GOT3 (cell line): ENCODE results near the gene POU5F1.
"Not testable (repeated sequence)": the region's sequence is repeated elsewhere in the genome, so short reads cannot be mapped to it uniquely, and the experiment has no call there.

Experiments
- DNase-seq: peaks from one replicate; lab custom pipeline; 2025; ENCODE audit warnings: mixed read lengths; lab: John Stamatoyannopoulos, UW

Gene POU5F1

GRCh38 chr6:31170600-31170881, at the start of gene POU5F1:
POU5F1 (minus strand) TSS chr6:31170682; CDS start chr6:31170620, 62 bp downstream.
- DNase-seq, result no peak

DNA sequence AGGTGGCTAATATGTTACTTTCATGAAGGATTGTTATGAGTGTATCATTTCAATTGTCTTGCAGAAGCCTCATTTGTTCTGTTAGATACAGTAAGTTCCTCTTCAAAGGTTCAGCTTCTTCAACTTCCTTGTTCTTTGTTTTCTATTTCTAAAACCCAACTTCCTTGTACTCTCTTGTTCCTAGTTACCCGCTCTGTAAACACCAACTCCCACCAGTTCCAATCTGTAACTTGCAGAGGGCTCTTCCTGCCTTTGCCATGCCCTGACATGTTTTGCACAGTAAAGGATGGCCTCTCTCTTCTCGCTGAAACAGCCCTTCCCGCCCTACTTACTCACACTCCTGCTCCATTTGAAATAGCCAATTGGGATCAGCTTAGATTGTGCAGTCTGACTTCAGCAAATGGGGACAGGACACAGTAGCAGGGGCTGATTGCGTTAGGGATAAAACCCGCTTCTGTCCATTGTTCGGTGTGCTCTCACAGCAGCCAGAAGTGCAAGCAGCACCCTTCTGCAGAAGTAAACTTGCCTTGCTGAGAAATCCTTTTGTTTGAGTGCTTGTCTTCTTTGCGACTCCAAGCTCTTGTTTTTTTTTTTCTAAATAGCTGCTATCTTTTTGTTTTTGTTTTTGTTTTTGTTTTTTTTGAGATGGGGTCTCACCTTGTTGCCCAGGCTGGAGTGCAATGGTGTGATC, 45.9 kb upstream of the POU5F1 start:
- DNase-seq, result no peak

DNA sequence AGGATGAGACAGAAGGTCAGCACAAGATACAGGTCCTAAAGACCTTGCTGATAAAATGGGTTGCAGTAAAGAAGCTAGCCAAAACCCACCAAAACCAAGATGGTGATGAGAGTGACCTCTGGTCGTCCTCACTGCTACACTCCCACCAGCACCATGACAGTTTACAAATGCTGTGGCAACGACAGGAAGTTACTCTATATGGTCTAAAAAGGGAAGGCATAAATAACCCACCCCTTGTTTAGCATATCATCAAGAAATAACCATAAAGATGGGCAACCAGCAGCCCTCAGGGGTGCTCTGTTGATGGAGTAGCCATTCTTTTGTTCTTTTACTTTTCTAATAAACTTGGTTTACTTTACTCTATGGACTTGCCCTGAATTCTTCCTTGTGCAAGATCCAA, 44.7 kb upstream of the POU5F1 start:
- not testable (repeated sequence) for DNase-seq

GRCh38 chr6:31214516-31214915, 44.0 kb upstream of the POU5F1 start:
- DNase-seq, result no peak

- DNase-seq, result no peak
Measured at GRCh38 chr6:31210741-31211532, 40.5 kb upstream of the POU5F1 start.

GRCh38 chr6:31210123-31210522, 39.6 kb upstream of the POU5F1 start:
- DNase-seq, result no peak

DNA sequence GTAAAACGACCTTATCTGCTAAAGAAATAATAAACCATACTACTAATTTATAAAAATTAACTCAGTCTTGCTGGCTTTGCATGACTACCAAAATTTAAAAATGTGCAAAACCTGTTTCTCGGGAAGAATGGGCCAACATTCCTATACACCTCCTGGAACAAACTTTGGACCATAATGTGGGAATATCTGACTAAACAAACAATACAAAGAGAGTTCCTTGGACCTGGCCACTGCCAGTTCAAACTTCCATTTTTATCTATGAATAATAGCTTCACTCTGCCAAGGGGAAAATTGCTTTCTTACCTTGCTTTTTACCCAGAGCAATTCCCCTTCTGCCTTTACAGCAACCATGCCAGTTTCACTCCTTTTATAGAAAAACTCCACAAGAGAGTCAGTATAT, 38.7 kb upstream of the POU5F1 start:
- DNase-seq, result no peak

GRCh38 chr6:31208506-31208905, 38.0 kb upstream of the POU5F1 start:
- no peak for DNase-seq

GRCh38 chr6:31205638-31206037, 35.2 kb upstream of the POU5F1 start:
- no peak for DNase-seq

DNA sequence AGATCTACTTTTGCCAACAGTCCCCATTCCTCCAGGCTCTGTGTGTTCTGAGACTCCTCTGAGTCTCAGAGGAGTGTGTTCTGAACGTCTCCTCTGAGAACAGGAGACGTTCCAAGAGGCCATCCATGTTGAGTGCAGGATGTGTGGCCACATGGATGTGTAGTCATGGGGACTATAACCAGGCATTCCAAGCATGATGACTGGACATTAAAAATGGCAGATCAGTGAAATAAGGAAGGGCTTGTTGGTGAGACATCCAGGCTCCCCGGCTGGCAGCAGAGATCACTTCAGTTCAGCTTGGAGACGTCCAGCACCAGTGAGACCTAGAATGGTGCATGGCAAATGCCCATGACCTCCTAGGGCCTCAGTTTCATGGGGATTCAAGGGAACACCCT, 34.3 kb upstream of the POU5F1 start:
- DNase-seq, result no peak

DNA sequence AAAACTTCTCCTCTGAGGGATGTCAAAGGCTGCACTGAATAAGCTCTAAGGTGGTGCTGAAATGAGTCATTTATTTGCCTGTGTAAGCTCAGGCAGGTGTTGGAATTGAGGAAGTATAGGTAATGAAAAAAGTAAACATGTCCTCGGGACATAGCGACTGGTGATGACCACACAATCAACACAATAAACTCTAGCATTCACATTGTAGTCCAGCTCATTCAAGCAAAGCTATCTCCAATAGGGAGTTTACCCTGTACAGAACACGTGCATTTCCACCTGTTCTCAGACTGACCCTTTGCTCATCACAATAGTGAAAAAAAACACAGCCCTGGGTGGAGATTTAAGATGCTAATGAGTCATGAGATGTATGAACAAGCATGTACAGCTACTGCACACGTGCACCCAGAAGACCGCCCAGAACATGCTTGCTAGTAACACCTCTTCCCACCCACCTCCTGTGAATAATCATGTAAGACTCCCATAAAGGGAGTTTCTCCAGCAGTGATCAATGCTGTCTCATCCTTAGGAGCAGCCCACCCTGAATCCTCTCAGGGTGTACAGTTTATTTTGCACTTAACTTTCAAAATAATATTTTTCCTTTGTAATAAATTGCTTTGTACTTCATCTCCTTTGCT, 33.0 kb upstream of the POU5F1 start:
- DNase-seq, result no peak

GRCh38 chr6:31202259-31203166, 32.0 kb upstream of the POU5F1 start:
- no peak for DNase-seq

DNA sequence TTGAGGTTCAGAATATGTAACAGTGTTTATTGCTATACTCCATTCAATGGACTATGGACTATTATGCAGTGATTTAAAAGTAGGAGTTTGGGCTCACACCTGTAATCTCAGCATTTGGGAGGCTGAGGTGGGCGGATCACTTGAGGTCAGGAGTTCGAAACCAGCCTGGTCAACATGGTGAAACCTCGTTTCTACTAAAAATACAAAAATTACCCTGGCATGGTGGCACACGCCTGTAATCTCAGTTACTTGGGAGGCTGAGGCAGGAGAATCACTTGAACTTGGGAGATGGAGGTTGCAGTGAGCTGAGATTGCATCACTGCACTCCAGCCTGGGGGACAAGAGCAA, 28.6 kb upstream of the POU5F1 start:
- DNase-seq, result not testable (repeated sequence)

DNA sequence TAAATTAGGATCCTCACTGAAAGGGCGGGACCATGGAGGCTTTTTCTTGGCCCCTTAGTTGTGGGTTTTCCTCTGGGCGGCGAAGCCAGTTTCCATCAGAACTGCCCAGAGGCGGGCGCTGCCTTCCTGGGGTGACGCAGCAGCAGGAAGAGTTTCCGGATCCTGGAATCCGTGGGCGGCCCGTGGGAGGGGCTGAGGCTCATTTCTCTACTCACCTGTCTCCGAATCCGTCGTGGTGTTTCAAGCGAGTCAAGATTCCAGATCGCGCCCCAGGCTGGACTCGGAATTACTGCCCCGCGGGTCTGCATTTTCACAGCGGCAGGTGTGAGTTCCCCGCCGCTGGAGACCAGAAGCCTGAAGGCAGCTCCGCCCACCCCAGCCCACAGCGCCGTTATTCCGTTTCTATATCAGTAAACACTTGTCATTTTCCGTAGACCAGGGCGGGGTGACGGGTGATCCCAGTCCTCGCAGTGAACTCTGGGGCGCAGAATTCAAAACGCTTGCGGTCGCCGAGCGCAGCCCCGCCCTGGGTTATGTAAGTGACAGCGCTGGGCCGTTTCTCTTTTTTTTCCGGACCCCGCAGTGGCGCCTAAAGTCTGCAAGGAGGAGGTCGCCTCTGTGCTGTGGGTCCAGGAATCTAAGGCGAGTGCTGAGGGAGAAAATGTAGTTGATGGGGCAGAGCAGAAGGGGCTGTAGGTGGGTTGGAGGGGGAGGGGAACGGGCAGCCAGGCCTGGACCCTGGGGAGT, 27.2 kb upstream of the POU5F1 start:
- peak; percentile 62 for DNase-seq

DNA sequence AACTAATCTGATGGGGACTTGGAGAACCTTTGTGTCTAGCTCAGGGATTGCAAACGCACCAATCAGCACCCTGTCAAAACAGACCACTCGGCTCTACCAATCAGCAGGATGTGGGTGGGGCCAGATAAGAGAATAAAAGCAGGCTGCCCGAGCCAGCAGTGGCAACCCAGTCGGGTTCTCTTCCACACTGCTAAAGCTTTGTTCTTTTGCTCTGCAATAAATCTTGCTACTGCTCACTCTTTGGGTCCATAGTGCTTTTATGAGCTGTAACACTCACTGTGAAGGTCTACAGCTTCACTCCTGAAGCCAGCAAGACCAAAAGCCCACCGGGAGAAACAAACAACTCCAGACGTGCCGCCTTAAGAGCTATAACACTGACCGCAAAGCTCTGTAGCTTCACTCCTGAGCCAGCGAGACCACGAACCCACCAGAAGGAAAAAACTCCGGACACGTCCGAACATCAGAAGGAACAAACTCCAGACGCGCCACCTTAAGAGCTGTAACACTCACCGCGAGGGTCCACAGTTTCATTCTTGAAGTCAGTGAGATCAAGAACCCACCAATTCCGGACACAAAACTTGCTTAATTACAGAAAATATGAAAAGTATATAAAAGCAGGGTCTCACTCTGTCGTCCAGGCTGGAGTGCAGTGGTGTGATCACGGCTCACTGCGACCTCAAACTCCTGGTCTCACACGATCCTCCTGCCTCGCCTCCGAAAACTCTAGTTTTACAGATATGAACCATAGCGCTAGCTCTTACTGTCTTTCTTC, 26.0 kb upstream of the POU5F1 start:
- DNase-seq, result not testable (repeated sequence)

DNA sequence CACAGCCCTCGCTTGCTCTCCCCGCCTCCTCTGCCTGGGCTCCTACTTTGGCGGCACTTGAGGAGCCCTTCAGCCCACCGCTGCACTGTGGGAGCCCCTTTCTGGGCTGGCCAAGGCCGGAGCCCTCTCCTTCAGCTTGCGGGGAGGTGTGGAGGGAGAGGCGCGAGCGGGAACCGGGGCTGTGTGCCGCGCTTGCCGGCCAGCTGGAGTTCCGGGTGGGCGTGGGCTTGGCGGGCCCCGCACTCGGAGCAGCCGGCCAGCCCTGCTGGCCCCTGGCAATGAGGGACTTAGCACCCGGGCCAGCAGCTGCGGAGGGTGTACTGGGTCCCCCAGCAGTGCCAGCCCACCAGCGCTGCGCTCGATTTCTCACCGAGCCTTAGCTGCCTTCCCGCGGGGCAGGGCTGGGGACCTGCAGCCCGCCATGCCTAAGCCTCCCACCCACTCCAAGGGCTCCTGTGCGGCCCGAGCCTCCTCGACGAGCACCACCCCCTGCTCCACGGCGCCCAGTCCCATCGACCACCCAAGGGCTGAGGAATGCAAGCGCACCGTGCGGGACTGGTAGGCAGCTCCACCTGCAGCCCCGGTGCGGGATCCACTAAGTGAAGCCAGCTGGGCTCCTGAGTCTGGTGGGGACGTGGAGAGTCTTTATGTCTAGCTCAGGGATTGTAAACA, 25.0 kb upstream of the POU5F1 start:
- DNase-seq, result not testable (repeated sequence)

DNA sequence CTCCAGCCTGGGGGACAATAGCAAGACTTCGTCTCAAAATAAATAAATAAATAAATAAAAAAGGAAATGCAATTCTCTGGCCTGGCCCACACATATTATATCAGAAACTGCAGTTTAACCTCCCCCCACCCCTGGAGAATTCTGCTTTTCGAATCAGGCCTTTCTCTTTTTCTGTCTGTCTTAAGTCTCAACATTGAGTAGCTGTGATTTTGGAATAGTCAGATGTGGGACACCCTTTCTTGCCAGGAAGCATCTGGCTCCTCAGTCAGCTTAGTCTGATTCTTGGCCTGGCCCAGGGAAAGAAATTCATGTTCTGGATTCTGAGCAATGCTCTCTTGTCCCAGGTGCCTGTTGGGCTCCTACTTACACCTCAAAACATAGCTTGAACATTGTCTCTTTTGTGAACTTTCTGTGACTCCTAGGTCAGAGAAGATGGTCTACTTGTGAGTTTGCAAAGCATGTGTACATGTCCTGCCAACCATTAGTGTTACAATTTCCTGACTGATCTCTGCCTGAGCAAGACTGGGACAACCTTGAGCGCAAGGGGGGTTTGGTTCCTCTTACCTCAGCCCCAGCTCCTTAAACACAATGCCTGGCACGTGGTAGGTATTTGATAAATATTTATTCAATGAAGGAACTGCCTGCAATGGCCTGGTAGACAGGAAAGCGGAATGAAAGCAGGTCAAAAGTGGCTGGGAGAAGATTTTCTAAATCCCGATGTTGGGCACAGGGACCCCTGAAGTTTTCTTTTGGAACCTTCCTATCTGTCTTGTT, 23.8 kb upstream of the POU5F1 start:
- no peak for DNase-seq

GRCh38 chr6:31193206-31193605, 22.7 kb upstream of the POU5F1 start:
- no peak for DNase-seq

GRCh38 chr6:31192431-31193105, 22.1 kb upstream of the POU5F1 start:
- peak; percentile 10 for DNase-seq
